OCI-LY7 (cell line): ENCODE measurements around the gene MAGOHB. TPM values are rescaled to one million over a fixed set of nuclear protein-coding genes. Genes with fewer than 3 reads are reported as not detected.

Experiments
- BruUV-seq: library from RNA; stranded (reverse); fragments of 400-500 nt; replicated peaks from 2 replicates; lab custom pipeline; 2021; lab: Mats Ljungman, UMichigan
- CTCF ChIA-PET: fragments of 300-600 bp; sonication (Branson Sonifier 250); formaldehyde crosslinking; loops from one replicate; lab custom pipeline; 2022; ENCODE audit warnings: antibody characterized with exemption; ENCODE audit not compliant: unreplicated experiment; lab: Charles Lee
- POLR2A ChIA-PET: fragments of 300-600 bp; sonication (Branson Sonifier 250); formaldehyde crosslinking; loops from one replicate; lab custom pipeline; 2022; ENCODE audit warnings: antibody characterized with exemption; lab: Charles Lee
- DNase-seq: peaks from one replicate; pipeline ENCODE4 v3.0.0-alpha.2; 2015; ENCODE audit warnings: low spot score
- H2AFZ ChIP-seq: fragments of 200-600 bp; sonication (generic), shearing (Covaris generic); 2 replicates; pipeline ENCODE4 v1.6.1; 2014; ENCODE audit warnings: mild to moderate bottlenecking, antibody characterized with exemption, low read length, moderate library complexity
- H3K27ac ChIP-seq: fragments of 200-600 bp; sonication (generic); 2 replicates; pipeline ENCODE4 v1.5.1; 2014; ENCODE audit warnings: mixed run types, low read depth, mild to moderate bottlenecking, moderate library complexity, low read length, inconsistent platforms; ENCODE audit not compliant: poor library complexity, severe bottlenecking
- H3K36me3 ChIP-seq: fragments of 200-600 bp; sonication (generic); 2 replicates; pipeline ENCODE4 v1.6.1; 2014; ENCODE audit warnings: mild to moderate bottlenecking, antibody characterized with exemption, low read length, moderate library complexity, mixed read lengths; ENCODE audit not compliant: insufficient read depth
- H3K4me1 ChIP-seq: fragments of 200-600 bp; sonication (generic); 2 replicates; pipeline ENCODE4 v1.5.1; 2014; ENCODE audit warnings: mild to moderate bottlenecking, low read length; ENCODE audit not compliant: insufficient read depth, poor library complexity, severe bottlenecking
- H3K4me2 ChIP-seq: fragments of 200-600 bp; sonication (generic); 2 replicates; pipeline ENCODE4 v1.6.1; 2014; ENCODE audit warnings: mild to moderate bottlenecking, low read length
- H3K4me3 ChIP-seq: fragments of 200-600 bp; sonication (generic); 2 replicates; pipeline ENCODE4 v1.5.1; 2014; ENCODE audit warnings: mild to moderate bottlenecking, low read depth, low read length; ENCODE audit not compliant: poor library complexity, severe bottlenecking
- H3K79me2 ChIP-seq: fragments of 200-600 bp; sonication (generic); 2 replicates; pipeline ENCODE4 v1.6.1; 2016; ENCODE audit warnings: low read depth, mild to moderate bottlenecking, low read length, moderate library complexity, mixed read lengths; ENCODE audit not compliant: insufficient read depth
- H3K9me2 ChIP-seq: fragments of 200-600 bp; sonication (generic); 2 replicates; pipeline ENCODE4 v1.6.1; 2016; ENCODE audit warnings: mild to moderate bottlenecking, low read length, mixed read lengths; ENCODE audit not compliant: insufficient read depth
- H3K9me3 ChIP-seq: fragments of 200-600 bp; sonication (generic); 2 replicates; pipeline ENCODE4 v1.6.1; 2014; ENCODE audit warnings: mild to moderate bottlenecking, mixed run types, low read length, mixed read lengths
- H4K20me1 ChIP-seq: fragments of 200-600 bp; sonication (generic); 2 replicates; pipeline ENCODE4 v1.6.1; 2014; ENCODE audit warnings: mild to moderate bottlenecking, antibody characterized with exemption, low read length, moderate library complexity, mixed read lengths; ENCODE audit not compliant: insufficient read depth
- EZH2phosphoT487 ChIP-seq: fragments of 200-600 bp; sonication (generic); IDR thresholded peaks from 2 replicates; pipeline ENCODE4 v1.6.1; 2018; ENCODE audit warnings: low read depth, borderline replicate concordance, mild to moderate bottlenecking, mixed run types, antibody characterized with exemption, low read length, moderate library complexity, mixed read lengths
- intact Hi-C: fragments of 100-400 bp; cut with micrococcal nuclease; formaldehyde crosslinking; loops from one replicate; pipeline ENCODE4 v1.10.0; 2022; ENCODE audit not compliant: unreplicated experiment
- total RNA-seq, 2 experiments: library from RNA; depleted of rRNA in 1 of 2; stranded (reverse); fragments of >200 nt in 1 of 2; shearing (Covaris generic) in 1 of 2; gene quantifications; 2 replicates each; pipeline ENCODE4 v1.2.3, GENCODE V29; 2014 to 2022
- TF ChIP-seq, protein P1 (sequence below): fragments of 200-600 bp; sonication (generic); conservative IDR thresholded peaks from 2 replicates; pipeline ENCODE4 v1.5.1; 2014; ENCODE audit warnings: mild to moderate bottlenecking, antibody characterized with exemption, low read length, moderate library complexity, mixed read lengths

The MAGOHB gene
- total RNA-seq, 2 experiments from 2014 or later, result 44.4 to 66.5 TPM

DNA sequence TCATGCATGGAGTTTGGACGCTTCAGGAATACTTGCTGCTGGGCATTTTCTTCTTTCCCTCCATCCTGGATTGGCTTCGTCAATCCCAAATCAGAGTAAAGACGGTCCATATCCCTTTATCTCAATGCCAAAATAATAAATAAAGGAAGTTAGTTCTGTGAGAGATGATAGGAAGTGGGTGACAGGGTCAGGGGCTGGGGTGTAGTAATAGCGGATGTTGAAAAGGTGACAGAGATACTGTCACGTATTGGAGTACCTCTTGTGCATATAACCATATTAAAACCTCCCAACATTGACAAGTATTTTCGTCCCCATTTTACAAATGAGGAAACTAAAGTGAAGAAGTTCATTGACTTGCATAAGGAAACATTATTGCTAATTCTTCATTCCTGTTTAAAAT, 12.4 kb downstream of the MAGOHB start:
- Histone ChIP-seq H3K36me3 (peaks cover 56% of the 10 kb centered on the region), H3K9me3 (no peaks in the 10 kb centered on the region), H3K9me2 (no peaks in the 10 kb centered on the region), H2AFZ (no peak overlapping the region), H3K4me3 (no peak overlapping the region), H4K20me1 (no peaks in the 10 kb centered on the region), H3K4me2 (no peak overlapping the region), H3K4me1 (peaks cover 8% of the 10 kb centered on the region), H3K79me2 (no peaks in the 10 kb centered on the region), H3K27ac (no peak overlapping the region)
- ChIA-PET CTCF (no interaction called here), POLR2A (no interaction called here)
- no peak for DNase-seq
- BruUV-seq, result no TSS peak
- no peak for TF ChIP-seq EZH2phosphoT487
- TF ChIP-seq, protein P1, sequence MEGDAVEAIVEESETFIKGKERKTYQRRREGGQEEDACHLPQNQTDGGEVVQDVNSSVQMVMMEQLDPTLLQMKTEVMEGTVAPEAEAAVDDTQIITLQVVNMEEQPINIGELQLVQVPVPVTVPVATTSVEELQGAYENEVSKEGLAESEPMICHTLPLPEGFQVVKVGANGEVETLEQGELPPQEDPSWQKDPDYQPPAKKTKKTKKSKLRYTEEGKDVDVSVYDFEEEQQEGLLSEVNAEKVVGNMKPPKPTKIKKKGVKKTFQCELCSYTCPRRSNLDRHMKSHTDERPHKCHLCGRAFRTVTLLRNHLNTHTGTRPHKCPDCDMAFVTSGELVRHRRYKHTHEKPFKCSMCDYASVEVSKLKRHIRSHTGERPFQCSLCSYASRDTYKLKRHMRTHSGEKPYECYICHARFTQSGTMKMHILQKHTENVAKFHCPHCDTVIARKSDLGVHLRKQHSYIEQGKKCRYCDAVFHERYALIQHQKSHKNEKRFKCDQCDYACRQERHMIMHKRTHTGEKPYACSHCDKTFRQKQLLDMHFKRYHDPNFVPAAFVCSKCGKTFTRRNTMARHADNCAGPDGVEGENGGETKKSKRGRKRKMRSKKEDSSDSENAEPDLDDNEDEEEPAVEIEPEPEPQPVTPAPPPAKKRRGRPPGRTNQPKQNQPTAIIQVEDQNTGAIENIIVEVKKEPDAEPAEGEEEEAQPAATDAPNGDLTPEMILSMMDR, result no peak
- intact Hi-C loops, result no loop called here

DNA sequence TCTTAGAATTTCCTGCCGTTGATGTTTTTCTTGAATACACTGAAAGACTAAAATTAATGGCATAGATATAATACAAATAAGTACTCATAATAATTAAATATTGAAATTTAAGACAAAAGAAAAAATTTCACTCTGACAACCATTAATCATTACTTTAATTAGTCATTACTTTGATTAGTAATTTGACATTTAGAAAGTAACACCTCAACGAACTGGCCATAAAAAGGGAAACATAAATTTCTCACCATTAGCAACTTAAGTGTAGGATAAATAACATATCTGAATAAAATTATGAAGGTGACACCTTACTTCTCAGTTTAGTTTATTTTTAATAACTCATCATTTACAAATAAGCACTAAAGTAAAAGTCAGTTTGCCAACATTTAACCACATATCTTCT, 17.5 kb downstream of the MAGOHB start:
- H4K20me1 ChIP-seq, result no peaks in the 10 kb centered on the region
- CTCF ChIA-PET, result no interaction called here
- no peaks in the 10 kb centered on the region for H3K9me3 ChIP-seq
- DNase-seq, result no peak
- H3K4me3 ChIP-seq, result no peak overlapping the region
- H3K27ac ChIP-seq, result no peak overlapping the region
- H3K36me3 ChIP-seq, result peaks cover 59% of the 10 kb centered on the region
- POLR2A ChIA-PET, result no interaction called here
- no peak for TF ChIP-seq EZH2phosphoT487
- H2AFZ ChIP-seq, result no peak overlapping the region
- no TSS peak for BruUV-seq
- H3K9me2 ChIP-seq, result no peaks in the 10 kb centered on the region
- intact Hi-C loops, result no loop called here
- H3K4me1 ChIP-seq, result peaks cover 5% of the 10 kb centered on the region
- H3K4me2 ChIP-seq, result no peak overlapping the region
- no peaks in the 10 kb centered on the region for H3K79me2 ChIP-seq

DNA sequence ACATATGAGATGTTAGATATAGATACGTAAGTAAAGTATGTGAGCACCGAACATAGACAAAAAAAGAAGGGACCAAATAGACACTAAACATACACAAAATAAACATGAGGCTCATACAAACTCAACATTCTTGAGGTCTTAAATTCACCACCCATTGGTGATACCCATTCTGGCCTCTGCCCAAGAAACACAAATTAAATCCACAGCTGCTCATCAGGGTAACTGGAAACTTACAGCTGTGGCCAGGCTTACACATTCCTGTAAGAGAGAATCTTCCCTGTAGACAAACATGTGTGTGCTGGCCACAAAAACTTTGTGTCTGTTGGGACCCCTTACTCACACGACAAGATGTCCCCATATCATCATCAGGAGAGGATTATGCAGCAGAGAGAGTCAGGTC, 22.4 kb downstream of the MAGOHB start:
- Histone ChIP-seq H4K20me1 (no peaks in the 10 kb centered on the region), H3K9me2 (no peaks in the 10 kb centered on the region), H3K4me2 (no peak overlapping the region), H3K79me2 (no peaks in the 10 kb centered on the region), H3K27ac (no peak overlapping the region), H3K4me1 (peaks cover 5% of the 10 kb centered on the region), H3K9me3 (no peaks in the 10 kb centered on the region), H2AFZ (no peak overlapping the region), H3K4me3 (no peak overlapping the region), H3K36me3 (peaks cover 74% of the 10 kb centered on the region)
- POLR2A ChIA-PET, result no interaction called here
- no TSS peak for BruUV-seq
- DNase-seq, result no peak
- CTCF ChIA-PET, result no interaction called here
- no peak for TF ChIP-seq EZH2phosphoT487
- TF ChIP-seq, protein P1, result no peak
- intact Hi-C loops, result no loop called here
